HG02623 (cell line): ENCODE measurements around the gene SPSB1.
A peak's percentile ranks its signal among the peaks of the same experiment; 100 is the strongest.

Experiments
- ATAC-seq: cut with Tn5 transposase; IDR thresholded peaks from one replicate; pipeline ENCODE4 v1.9.1; 2021; ENCODE audit warnings: moderate library complexity; ENCODE audit not compliant: unreplicated experiment

SPSB1 gene

DNA sequence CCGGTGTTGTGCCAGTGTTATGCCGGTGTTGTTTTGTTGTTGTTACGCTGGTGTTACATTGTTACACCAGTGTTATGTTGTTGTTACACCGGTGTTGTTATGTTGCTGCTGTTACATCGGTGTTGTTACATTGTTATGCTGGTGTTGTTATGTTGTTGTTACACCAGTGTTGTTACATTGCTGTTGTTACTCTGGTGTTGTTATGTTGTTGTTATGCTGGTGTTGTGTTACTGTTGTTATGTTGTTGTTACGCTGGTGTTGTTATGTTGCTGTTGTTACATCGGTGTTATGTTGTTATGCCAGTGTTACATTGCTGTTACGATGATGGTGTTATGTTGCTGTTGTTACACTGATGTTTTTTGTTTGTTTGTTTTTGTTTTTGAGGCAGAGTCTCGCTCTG, 34.1 kb upstream of the SPSB1 start:
- no peak for ATAC-seq

DNA sequence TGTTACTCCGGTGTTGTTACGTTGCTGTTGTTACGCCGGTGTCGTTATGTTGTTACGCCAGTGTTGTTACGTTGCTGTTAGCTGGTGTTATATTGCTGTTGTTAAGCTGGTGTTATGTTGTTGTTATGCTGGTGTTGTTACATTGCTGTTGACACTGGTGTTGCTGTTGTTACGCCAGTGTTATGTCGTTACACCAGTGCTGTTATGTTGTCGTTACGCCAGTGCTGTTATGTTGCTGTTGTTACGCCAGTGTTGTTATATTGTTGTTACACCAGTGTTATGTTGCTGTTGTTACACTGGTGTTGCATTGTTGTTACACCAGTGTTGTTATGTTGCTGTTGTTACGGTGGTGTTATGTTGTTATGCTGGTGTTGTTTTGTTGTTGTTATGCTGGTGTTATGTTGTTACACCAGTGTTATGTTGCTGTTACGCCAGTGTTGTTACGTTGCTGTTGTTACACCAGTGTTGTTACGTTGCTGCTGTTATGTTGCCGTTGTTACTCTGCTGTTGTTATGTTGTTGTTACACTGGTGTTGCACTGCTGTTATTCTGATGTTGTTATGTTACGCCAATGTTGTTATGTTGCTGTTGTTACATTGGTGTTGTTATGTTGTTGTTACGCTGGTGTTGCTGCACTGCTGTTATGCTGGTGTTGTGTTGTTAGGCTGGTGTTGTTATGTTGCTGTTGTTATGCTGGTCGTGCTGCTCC, 32.5 kb upstream of the SPSB1 start:
- ATAC-seq, result no peak

DNA sequence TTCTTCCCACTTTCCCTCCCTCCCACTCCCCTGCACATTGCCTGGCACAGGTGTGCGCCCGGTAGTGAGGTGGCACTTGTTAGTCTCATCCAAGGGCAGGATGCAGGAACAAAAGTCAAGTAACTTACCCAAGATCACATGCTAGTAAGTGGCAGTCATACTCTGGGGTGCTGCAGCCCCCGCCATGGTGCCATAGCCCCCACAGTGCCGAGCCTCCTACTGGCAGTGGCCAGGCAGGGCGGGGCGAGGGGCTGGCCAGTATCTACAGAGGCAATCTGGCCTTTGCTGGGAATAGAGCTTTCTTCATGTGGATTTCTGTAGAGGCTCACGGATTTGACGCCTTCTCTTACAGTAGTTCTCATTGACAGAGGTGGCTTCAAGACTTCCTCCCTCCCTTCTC, 31.2 kb upstream of the SPSB1 start:
- no peak for ATAC-seq

DNA sequence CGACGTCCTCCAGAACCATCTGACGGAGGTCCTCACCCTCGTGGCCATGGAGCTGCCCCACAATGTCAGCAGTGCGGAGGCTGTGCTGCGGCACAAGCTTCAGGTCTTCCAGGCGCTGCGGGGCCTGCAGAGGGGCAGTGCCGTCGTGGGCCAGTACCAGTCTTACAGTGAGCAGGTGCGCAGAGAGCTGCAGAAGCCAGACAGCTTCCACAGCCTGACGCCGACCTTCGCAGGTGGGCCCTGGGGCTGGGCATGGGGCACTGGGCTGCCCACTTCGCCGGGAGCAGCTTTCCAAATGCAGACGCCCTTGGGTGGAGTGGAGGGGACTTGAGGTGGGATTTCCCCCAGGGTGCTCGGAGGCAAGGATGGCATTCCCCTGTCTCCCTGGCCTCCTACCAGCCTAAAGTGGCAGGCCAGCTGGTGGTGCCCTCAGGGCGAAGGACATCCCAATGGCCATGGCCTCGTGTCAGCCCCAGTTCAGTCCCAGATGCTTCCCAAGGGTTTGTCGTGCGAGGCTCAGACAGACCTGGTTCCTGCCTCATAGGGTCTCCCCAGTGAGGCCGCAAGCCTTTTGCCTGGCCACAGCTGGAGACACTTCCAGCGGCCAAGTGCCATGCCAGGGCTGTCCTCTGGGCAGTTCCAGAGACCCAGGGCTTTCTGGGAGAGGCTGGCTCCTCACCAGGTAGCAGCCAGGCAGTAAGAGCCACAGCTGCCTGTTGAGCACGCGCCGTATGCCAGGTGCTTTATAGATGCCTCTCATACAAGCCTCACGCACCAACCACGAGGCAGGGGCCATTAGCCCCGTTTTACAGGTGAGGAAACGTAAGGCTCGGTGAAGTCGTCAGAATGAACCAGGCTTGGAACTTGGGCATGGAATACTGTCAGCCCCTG, 30.4 kb upstream of the SPSB1 start:
- ATAC-seq, result no peak

DNA sequence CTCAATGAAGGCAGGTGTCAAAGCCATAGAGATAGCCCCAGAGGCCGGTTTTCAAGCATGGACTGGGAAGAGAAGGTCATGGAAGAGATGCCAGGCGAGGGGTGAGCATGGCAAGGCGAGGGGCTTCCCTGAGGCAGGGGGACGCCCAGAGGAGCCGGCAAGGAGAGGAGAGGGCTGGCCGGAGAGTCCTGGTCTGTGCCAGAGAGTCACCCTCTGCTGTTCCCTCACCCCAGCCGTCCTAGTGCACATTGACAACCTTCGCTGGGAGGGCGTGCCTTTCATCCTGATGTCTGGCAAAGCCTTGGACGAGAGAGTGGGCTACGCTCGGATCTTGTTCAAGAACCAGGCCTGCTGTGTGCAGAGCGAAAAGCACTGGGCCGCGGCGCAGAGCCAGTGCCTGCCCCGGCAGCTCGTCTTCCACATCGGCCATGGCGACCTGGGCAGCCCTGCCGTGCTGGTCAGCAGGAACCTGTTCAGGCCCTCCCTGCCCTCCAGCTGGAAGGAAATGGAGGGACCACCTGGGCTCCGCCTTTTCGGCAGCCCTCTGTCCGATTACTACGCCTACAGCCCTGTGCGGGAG, 29.3 kb upstream of the SPSB1 start:
- ATAC-seq, result no peak

- no peak for ATAC-seq
Measured at GRCh38 chr1:9263984-9264872, 28.5 kb upstream of the SPSB1 start.

- ATAC-seq, result no peak
Measured at GRCh38 chr1:9265037-9265436, 27.7 kb upstream of the SPSB1 start.

DNA sequence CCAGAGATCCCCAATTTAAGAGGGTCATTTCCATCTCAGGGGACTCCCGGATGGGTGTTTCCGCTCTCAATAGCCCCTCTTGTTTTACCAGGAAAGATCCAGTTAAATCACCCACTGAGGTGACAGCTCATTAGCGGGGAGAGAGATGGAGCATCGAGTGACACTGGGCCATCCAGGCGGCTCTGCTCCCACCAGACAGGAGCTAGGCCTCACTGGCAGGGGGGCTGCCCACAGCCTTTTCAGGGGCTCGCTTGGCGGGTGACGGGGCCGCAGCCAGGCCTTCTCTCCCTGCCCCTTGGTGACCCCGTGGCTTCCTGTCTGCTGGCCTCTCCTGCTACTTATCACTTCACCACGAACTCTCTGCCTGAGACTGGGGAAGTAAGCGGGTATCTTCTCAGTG, 26.7 kb upstream of the SPSB1 start:
- ATAC-seq, result no peak

DNA sequence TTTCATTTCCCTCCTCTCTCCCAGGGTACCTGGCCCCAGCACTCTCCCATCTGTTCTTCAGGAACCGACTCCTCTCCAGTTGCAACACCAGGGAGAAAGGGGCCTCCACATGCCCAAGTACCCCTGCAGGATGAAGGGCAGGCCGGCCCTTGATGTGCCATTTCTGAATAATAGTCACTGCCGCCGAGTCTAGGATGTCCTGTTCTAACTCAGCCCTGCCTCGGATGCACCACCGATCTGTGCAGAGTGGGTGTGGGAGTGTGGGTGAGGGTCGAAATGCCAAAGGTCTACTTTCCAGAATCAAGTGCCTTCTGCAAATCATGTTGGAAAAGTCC, 25.4 kb upstream of the SPSB1 start:
- no peak for ATAC-seq

DNA sequence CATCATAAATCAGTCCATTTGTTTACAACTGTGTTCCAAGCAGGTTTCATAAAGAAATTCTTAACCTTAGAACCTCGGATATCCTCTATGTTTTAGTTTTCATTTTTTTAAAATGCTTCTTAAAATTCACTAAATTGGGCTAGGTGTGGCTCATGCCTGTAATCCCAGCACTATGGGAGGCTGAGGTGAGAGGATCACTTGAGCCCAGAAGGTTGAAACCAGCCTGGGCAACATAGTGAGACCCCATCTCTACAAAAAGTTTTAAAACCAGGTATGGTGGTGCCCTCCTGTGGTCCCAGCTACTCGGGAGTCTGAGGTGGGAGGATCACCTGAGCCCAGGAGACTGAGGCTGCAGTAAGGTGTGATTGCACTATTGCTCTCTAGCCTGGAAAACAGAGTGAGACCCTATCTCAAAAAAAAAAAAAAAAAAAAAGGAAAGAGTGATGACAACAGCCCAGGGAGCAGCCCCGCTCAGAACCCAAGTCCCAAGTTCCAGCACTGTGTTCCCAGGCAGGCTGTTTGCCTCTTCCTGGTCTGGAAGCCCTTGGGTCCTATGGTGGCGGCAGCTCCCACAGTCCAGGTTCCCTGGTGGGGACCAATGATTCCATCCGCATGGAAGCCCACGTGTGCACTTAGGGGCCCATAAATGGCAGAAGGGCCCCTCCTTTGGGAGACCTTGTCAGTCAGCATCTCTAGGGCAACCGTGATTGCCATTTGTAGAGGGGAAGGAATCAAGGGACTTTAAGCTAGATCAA, 24.7 kb upstream of the SPSB1 start:
- no peak for ATAC-seq

DNA sequence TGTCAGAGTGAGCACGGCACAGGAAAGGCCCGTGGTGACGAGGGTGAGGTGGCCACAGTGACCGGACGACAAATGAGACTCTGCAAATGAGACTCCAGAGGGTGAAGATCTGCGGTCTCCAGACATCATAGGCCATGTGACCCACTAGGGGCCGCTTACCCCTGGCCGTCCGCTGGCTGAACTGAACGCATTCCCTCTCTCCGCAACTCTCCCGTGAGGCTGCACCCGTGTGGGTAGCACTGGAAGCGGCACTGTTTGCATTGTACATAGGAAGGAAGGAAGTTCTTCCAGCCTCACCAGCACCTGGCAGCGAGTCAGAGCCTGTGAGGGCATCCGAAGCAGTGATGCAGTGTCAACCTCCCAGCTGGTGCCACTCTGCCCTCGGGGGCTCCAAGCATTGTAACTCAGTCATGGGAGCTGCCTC, 23.6 kb upstream of the SPSB1 start:
- no peak for ATAC-seq

DNA sequence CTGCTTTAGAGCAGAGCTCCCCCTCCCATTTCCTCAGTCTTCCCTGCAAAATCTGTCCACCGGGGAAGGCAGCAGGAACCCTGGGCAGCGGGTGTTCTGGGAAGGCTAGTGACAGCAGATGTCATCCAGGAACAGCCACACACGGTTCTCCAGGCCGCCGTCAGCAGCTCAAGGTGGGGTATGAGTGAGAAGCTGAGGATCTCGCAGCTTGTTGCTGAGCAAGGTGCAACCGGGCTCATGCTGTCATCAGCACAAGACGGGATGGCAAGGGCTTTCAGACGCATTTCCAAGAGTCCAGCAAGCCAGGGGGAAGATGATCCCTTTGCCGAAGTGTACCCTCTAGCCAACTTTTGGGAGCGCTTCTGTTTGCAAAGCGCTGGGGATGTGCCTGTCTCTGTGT, 23.0 kb upstream of the SPSB1 start:
- no peak for ATAC-seq

GRCh38 chr1:9270290-9270883, 22.3 kb upstream of the SPSB1 start:
- no peak for ATAC-seq

- ATAC-seq, result no peak
Measured at GRCh38 chr1:9271283-9271682, 21.4 kb upstream of the SPSB1 start.

DNA sequence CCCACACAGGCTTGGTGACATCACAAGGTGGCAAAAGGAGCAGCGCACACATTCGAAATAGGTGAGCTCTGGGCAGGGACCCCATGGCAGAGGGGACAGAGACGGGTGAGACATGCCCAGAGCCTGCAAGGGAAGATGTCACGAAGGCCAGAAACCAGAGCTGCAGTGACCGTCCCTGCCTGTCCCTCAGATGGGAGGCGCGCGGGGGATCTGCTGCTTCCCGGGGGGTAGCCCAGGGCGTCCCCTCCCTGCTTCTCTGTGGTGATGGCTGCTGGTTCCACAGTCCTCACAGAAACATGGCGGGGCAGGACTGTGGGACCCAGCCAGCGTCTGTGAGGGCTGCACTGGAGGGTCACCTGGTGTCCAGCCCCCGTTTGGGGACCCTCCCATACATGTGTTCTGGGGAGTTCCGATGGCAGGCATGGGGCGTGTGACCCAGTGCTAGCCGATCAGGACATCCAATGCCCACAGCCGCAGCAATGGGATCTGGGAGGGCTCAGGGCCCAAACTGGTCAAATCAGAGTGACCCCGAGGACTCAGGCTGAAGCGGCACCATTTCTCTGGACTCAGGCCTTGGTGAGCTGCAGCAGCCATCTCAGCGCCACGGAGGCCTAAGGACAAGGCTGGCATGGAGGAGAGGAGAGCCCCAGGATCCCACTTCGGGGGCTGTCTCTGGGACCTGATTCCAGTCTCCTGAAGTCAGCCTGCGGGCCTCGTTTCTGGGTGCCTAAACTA, 20.7 kb upstream of the SPSB1 start:
- ATAC-seq, result no peak

DNA sequence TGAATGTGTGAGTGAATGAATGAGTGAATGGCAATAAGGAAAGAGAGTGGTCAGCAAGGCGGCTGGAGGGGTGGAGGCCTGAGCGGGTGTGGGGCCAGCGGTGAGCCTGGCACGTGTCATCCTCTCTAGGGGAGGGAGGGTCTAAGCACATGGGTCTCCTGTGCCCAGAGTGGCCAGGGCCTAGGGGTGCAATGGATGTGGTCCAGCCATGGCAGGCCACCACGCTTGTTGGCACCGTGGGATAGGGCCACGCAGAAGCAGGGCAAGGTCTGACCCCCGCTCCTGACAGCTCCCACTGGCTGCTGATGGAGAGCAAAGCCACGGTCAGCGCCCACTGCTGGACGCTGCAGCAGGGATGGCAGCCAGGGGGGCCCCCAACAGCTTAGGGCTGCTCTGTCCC, 19.5 kb upstream of the SPSB1 start:
- no peak for ATAC-seq

DNA sequence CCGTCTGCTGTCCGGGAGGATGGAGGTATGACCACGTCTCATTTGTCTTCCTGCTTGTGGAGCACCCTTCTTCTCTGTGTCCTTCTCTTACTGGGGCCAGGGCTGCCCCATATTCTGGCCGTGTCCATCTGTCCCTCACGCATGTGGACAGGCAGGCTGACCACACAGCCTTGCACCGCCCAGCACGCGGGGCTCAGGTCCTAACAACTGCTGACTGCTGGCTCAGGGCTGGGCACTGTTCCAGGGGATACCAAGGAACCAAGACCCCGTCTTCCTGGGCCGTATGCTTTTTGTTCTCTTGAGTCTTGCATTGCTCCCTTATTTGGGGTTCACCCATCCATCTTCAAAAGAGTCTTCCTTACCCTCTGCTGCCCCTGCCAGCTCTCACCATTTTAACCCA, 17.5 kb upstream of the SPSB1 start:
- ATAC-seq, result no peak

DNA sequence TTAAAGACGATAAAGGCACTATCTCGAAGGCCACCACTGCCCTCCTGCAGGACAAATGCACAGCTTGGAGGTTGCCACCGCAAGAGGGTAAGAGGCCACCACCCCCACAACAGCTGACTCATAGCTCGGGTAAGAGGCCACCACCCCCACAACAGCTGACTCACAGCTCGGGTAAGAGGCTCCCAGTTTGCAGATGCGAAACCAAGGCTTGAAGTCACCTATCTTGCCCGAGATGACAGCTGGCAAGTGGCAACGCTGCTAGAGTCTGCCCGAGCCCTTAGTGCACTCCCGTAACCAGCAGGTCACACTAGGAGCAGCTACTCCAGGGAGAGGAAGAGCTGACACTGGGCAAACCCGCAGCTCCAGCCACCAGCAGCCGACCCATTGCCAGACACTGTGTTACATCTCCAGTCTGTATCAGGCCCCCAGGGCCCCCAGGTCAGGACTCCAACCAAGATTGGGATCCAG, 17.1 kb upstream of the SPSB1 start:
- ATAC-seq, result peak; percentile 76

DNA sequence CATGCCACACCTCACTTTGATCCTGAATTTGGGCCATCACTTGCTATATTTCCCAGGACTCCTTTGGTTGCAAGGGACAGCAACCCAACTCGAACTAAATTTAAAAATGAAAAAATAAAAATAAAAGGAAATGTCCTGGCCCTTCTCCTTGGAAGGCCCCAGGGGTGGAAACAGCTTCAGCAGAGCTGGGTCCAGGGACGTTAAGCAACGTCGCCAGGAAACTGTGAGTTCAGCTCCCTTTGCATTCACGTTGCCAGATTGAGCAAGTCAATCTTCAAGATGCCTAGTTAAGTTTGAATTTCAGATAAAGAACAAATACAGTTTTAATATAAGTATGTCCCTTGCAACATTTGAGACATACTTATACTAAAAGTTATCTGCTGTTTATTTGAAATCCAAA, 14.6 kb upstream of the SPSB1 start:
- no peak for ATAC-seq
